Nephron (organoid): Measurements from ENCODE around the gene OBI1.

Source experiments
- H3K27ac Mint-ChIP-seq, 3 experiments: 2 replicates each; pipeline ENCODE4 v1.8.0; 2020; ENCODE audit warnings: mixed read lengths in 3 of 3, mild to moderate bottlenecking in 2 of 3, moderate library complexity in 1 of 3
- H3K27me3 Mint-ChIP-seq: 2 replicates; pipeline ENCODE4 v1.8.0; 2021; ENCODE audit warnings: low read depth, mild to moderate bottlenecking, moderate library complexity, mixed read lengths
- H3K36me3 Mint-ChIP-seq: 2 replicates; pipeline ENCODE4 v1.8.0; 2020; ENCODE audit warnings: low read depth, mixed read lengths
- H3K4me1 Mint-ChIP-seq: 2 replicates; pipeline ENCODE4 v1.8.0; 2020; ENCODE audit warnings: mixed read lengths
- H3K4me3 Mint-ChIP-seq, 3 experiments: 2 replicates each; pipeline ENCODE4 v1.8.0; 2020; ENCODE audit warnings: mild to moderate bottlenecking in 3 of 3, mixed read lengths in 3 of 3, moderate library complexity in 2 of 3
- H3K9me3 Mint-ChIP-seq: 2 replicates; pipeline ENCODE4 v1.8.0; 2020; ENCODE audit warnings: mixed read lengths
- TF ChIP-seq, protein P1 (sequence below), 3 experiments: fragments of 200-600 bp; sonication (generic); IDR thresholded peaks; one replicate each; pipeline ENCODE4 v1.5.0; 2021; ENCODE audit warnings: antibody characterized with exemption in 3 of 3; ENCODE audit not compliant: unreplicated experiment in 3 of 3

Gene OBI1

DNA sequence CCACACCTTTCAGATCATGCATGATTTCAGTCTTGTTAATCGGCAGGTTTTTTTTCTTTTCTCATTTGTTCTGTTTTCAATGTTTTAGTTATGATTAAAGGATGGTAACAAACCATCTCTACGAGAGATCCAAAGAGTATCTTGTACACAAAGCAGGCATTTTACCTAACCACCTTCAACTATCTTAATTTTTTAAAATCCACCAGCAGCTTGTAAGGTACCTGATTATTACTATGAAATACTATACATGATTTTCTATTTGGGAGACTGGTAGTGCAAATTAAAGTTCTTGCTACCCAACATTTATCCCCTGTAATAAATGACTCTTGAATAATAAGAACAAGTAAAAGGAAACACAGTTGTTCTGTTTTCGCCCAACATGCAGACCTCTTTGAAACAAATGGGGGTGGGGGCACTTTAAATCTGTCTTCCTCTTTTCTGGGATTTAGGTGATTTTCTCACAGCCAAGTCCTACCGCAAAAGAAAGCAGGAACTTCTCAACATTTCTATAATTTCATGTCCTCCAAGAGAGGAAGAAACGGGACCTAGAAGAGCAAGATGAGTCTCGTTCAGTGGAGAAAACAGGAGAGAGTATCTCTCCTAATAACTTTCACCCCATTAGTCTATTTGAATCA is 59.2 kb downstream of the OBI1 start:
- Mint-ChIP-seq H3K27me3 (peaks cover 98% of the 10 kb centered on the region), H3K9me3 (no peaks in the 10 kb centered on the region), H3K27ac (no peak overlapping the region), H3K4me1 (peaks cover 25% of the 10 kb centered on the region), H3K36me3 (no peaks in the 10 kb centered on the region), H3K4me3 (peak overlapping the region; percentile 14 to 58 (median 52))
- TF ChIP-seq, protein P1, sequence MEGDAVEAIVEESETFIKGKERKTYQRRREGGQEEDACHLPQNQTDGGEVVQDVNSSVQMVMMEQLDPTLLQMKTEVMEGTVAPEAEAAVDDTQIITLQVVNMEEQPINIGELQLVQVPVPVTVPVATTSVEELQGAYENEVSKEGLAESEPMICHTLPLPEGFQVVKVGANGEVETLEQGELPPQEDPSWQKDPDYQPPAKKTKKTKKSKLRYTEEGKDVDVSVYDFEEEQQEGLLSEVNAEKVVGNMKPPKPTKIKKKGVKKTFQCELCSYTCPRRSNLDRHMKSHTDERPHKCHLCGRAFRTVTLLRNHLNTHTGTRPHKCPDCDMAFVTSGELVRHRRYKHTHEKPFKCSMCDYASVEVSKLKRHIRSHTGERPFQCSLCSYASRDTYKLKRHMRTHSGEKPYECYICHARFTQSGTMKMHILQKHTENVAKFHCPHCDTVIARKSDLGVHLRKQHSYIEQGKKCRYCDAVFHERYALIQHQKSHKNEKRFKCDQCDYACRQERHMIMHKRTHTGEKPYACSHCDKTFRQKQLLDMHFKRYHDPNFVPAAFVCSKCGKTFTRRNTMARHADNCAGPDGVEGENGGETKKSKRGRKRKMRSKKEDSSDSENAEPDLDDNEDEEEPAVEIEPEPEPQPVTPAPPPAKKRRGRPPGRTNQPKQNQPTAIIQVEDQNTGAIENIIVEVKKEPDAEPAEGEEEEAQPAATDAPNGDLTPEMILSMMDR (IDR thresholded peaks at IDR 0.05; ENCODE audit: unreplicated experiment in 3 of 3), result no peak

DNA sequence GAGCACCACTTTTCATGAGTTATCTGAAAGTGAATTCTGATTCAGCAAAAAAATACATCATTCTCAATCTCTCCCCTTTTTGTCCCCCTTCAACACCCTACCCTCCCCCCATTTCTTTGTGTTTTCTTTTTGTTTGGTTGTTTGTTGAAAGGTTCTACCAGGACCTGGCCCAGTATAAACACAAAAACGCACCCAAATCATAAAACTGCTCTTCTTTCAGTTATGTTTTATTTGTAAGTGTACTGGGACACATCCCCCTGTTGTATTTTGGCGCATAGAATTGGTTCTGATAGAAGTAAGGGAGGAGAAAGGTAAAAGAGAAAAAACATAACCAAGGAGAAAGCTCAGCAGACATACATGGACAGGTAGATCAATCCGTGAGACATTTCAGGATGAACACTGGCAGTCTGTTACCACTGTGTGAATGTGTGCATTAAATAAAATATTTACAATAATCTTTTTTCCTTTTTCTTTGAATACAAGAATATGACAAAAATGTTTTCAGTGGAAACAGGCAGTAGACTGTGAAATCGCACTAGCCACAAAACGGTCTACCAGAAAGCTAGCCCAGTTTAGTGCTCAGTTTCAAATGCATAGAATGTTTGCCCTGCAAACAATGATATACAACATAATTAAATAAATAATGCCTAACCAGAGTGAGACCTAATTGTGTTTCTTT is 59.9 kb downstream of the OBI1 start:
- H3K4me3 Mint-ChIP-seq, result peak overlapping the region in 1 of 3 experiments; percentile 58
- TF ChIP-seq, protein P1 (IDR thresholded peaks at IDR 0.05; ENCODE audit: unreplicated experiment in 3 of 3), result no peak
- H3K9me3 Mint-ChIP-seq, result no peaks in the 10 kb centered on the region
- H3K4me1 Mint-ChIP-seq, result peaks cover 25% of the 10 kb centered on the region
- peaks cover 98% of the 10 kb centered on the region for H3K27me3 Mint-ChIP-seq
- no peak overlapping the region for H3K27ac Mint-ChIP-seq
- H3K36me3 Mint-ChIP-seq, result no peaks in the 10 kb centered on the region

DNA sequence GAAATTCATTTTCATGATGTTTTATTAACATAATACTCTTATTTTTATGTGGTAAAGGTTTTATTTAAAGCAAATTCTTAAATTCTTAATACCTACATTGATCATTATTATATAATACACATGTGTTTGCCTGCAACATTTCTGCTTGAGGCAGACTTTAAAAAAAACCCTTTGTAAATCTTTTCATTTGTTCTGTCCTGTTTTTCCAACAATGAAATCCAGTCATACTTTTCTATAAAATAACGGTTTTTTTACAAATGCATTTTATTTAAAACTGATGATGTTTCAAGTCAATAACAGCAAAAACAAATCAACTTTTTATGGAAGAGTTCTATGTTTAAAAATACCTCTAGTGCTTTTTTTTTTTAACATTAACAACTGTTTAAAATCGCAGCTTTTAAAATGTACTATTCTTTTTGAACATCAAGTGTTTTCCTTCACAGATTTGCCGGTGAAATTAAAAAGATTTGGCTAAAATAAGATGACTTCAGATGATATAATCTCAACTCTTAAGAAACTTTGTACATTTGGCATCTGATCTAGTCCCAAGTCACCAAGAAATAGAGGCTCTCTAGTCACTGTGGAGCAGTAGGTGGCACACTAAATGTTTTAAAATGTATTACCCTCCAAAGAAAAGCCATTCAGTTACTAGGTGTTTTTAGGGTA is 60.7 kb downstream of the OBI1 start:
- Mint-ChIP-seq H3K27ac (no peak overlapping the region), H3K9me3 (no peaks in the 10 kb centered on the region), H3K4me3 (peak overlapping the region in 1 of 3 experiments; percentile 26), H3K4me1 (peaks cover 22% of the 10 kb centered on the region), H3K27me3 (peaks cover 98% of the 10 kb centered on the region), H3K36me3 (no peaks in the 10 kb centered on the region)
- TF ChIP-seq, protein P1 (IDR thresholded peaks at IDR 0.05; ENCODE audit: unreplicated experiment in 3 of 3), result no peak

DNA sequence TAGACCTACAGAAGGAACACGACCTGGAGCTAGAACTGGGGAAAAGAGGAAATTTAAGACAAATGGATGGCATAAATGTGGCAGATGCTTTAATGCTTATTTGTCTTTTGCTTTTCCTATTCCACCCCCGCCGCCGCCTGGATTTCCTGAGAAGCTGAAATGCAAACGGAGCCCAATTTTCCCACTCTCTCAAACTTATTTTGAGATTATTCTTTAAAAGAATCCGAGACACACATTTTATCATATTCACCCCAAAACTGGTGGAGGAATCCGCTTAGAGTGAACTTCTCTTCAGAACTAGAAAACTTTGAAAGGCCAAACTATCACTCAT is 61.4 kb downstream of the OBI1 start:
- Mint-ChIP-seq H3K27me3 (peaks cover 98% of the 10 kb centered on the region), H3K36me3 (no peaks in the 10 kb centered on the region), H3K4me3 (peak overlapping the region in 1 of 3 experiments; percentile 9), H3K9me3 (no peaks in the 10 kb centered on the region), H3K4me1 (peaks cover 19% of the 10 kb centered on the region), H3K27ac (no peak overlapping the region)
- TF ChIP-seq, protein P1 (IDR thresholded peaks at IDR 0.05; ENCODE audit: unreplicated experiment in 3 of 3), result no peak

DNA sequence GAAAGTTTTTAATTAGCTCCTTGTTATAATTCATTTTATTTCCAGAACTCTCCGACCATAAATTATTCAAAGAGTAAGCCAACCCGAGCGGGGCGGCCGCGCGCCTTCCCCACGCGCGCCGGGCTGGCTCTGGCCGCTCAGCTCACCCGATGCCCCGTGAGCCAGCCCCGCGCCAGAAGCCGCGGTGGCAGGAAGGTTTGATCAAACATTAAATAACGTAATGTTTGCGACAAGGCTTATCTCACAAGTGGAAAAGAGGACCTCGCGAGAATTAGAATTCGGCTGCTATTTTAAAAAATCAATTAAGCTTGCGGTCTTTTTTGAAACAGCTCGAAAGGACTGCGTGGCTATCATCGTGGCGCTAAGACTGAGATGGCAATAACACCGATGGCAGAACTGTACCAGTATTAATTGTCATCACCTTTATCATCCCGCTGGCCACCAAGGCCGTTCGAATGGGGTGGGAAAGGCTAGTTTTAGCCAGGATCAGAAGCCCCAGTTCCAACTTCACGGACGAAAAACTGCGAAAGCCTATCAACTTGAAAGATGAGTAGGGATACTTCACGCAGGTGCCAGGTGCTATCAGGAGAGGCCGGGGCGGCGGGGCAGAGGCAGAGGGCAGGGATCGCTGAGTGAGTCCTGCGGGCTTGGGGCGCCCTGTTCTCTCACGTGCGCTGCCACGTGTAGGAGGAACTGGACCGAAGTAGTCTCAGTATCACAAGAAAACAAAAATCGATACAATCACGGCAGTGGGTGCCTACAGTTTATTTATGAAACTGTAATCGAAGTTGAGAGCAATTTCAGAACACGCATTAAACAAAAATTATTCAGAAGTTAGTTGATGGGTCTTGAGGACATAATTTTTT is 62.0 kb downstream of the OBI1 start:
- no peak overlapping the region for H3K27ac Mint-ChIP-seq
- no peaks in the 10 kb centered on the region for H3K9me3 Mint-ChIP-seq
- peak overlapping the region; percentile 58 to 62 (median 61) for H3K4me3 Mint-ChIP-seq
- H3K36me3 Mint-ChIP-seq, result no peaks in the 10 kb centered on the region
- H3K4me1 Mint-ChIP-seq, result peaks cover 15% of the 10 kb centered on the region
- TF ChIP-seq, protein P1 (IDR thresholded peaks at IDR 0.05; ENCODE audit: unreplicated experiment in 3 of 3), result no peak
- peaks cover 98% of the 10 kb centered on the region for H3K27me3 Mint-ChIP-seq
